Measurements from ENCODE around the gene TAF9.

TAF9 gene

DNA sequence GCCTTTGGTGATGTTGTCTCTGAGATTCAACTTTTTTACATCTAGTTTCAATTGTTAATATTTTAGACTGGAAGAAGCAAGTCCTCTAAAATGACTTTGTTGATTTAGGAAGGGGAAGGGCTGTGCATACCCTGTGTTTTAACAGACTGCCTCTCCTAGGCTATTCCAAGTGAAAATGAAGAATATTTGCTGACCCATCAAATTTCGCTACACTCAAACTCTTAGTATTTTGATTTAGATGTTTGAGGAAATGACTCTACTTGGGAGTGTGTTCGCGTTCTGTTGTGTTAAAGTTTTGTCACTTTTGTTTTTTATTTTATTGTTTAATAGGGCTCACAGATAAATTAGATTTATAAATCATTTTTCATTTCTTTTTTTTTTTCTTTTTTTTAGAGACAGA is 49.2 kb upstream of the TAF9 start:
- POLR2A ChIA-PET, result interaction anchor here (0.6 kb wide), 1 partner anchor 24 kb away, joined by 3 read pairs; no protein-coding TSS in a partner anchor
- Histone ChIP-seq H3K27ac (ENCODE audit: extremely low read depth, low read depth, low read length) (no peak overlapping the region), H3K4me3 (ENCODE audit: low read depth, low read length) (no peak overlapping the region), H3K9me3 (ENCODE audit: control insufficient read depth, insufficient read depth, low read depth, low read length) (no peaks in the 10 kb centered on the region), H3K36me3 (ENCODE audit: control insufficient read depth in 2 of 2, insufficient read depth in 1 of 2, low read length in 2 of 2) (peaks cover under 1 to 34% of the 10 kb centered on the region in 2 experiments; a peak in 2 of 3 replicates), H3K4me1 (ENCODE audit: control insufficient read depth, insufficient read depth, low read length) (no peaks in the 10 kb centered on the region; the same call in 1 of the 2 replicates)
- CTCF ChIA-PET, result no interaction called here
- TF ChIP-seq ZNF76 (tag by site-specific recombination; IDR thresholded peaks at IDR 0.05; ENCODE audit: borderline replicate concordance, low read depth) (no peak), ZNF660 (tag by site-specific recombination; IDR thresholded peaks at IDR 0.05) (no peak), GLIS1 (tag by site-specific recombination; IDR thresholded peaks at IDR 0.05) (no peak), ZNF585B (tag by site-specific recombination; IDR thresholded peaks at IDR 0.05) (no peak), FEZF1 (tag by site-specific recombination; IDR thresholded peaks at IDR 0.05) (no peak), ZNF843 (tag by site-specific recombination; IDR thresholded peaks at IDR 0.05) (no peak)
- TF ChIP-seq, protein P1, sequence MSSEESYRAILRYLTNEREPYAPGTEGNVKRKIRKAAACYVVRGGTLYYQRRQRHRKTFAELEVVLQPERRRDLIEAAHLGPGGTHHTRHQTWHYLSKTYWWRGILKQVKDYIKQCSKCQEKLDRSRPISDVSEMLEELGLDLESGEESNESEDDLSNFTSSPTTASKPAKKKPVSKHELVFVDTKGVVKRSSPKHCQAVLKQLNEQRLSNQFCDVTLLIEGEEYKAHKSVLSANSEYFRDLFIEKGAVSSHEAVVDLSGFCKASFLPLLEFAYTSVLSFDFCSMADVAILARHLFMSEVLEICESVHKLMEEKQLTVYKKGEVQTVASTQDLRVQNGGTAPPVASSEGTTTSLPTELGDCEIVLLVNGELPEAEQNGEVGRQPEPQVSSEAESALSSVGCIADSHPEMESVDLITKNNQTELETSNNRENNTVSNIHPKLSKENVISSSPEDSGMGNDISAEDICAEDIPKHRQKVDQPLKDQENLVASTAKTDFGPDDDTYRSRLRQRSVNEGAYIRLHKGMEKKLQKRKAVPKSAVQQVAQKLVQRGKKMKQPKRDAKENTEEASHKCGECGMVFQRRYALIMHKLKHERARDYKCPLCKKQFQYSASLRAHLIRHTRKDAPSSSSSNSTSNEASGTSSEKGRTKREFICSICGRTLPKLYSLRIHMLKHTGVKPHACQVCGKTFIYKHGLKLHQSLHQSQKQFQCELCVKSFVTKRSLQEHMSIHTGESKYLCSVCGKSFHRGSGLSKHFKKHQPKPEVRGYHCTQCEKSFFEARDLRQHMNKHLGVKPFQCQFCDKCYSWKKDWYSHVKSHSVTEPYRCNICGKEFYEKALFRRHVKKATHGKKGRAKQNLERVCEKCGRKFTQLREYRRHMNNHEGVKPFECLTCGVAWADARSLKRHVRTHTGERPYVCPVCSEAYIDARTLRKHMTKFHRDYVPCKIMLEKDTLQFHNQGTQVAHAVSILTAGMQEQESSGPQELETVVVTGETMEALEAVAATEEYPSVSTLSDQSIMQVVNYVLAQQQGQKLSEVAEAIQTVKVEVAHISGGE (tag by site-specific recombination; conservative IDR thresholded peaks at IDR 0.05; ENCODE audit: low read depth), result no peak
- TF ChIP-seq, protein P2, sequence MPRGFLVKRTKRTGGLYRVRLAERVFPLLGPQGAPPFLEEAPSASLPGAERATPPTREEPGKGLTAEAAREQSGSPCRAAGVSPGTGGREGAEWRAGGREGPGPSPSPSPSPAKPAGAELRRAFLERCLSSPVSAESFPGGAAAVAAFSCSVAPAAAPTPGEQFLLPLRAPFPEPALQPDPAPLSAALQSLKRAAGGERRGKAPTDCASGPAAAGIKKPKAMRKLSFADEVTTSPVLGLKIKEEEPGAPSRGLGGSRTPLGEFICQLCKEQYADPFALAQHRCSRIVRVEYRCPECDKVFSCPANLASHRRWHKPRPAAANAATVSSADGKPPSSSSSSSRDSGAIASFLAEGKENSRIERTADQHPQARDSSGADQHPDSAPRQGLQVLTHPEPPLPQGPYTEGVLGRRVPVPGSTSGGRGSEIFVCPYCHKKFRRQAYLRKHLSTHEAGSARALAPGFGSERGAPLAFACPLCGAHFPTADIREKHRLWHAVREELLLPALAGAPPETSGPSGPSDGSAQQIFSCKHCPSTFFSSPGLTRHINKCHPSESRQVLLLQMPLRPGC (tag by site-specific recombination; IDR thresholded peaks at IDR 0.05), result no peak
- TF ChIP-seq, protein P3, sequence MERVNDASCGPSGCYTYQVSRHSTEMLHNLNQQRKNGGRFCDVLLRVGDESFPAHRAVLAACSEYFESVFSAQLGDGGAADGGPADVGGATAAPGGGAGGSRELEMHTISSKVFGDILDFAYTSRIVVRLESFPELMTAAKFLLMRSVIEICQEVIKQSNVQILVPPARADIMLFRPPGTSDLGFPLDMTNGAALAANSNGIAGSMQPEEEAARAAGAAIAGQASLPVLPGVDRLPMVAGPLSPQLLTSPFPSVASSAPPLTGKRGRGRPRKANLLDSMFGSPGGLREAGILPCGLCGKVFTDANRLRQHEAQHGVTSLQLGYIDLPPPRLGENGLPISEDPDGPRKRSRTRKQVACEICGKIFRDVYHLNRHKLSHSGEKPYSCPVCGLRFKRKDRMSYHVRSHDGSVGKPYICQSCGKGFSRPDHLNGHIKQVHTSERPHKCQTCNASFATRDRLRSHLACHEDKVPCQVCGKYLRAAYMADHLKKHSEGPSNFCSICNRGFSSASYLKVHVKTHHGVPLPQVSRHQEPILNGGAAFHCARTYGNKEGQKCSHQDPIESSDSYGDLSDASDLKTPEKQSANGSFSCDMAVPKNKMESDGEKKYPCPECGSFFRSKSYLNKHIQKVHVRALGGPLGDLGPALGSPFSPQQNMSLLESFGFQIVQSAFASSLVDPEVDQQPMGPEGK (tag by site-specific recombination; IDR thresholded peaks at IDR 0.05), result no peak

DNA sequence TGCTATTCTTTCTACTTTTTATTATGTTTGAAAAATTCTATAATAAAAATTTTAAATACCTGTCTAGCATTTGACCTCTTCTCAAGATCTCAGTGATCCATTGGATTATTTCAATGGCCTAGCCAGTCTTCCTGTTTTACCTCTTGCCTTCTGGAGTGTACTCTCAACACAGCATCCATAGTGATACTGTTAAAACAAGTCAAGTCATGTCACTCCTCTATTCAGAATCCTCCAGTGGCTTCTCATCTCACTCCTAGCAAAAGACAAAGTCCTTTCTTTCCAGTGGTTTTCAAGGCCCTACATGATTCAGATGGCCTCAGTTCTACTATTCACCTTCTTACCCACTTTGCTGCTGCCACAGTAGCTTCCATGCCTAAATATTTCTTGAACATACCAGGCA is 47.4 kb upstream of the TAF9 start:
- Histone ChIP-seq H3K4me1 (ENCODE audit: control insufficient read depth, insufficient read depth, low read length) (no peaks in the 10 kb centered on the region; the same call in 1 of the 2 replicates), H3K36me3 (ENCODE audit: control insufficient read depth in 2 of 2, insufficient read depth in 1 of 2, low read length in 2 of 2) (peaks cover 7 to 43% of the 10 kb centered on the region in 2 experiments; a peak in 2 of 3 replicates), H3K4me3 (ENCODE audit: low read depth, low read length) (no peak overlapping the region), H3K9me3 (ENCODE audit: control insufficient read depth, insufficient read depth, low read depth, low read length) (no peaks in the 10 kb centered on the region), H3K27ac (ENCODE audit: extremely low read depth, low read depth, low read length) (no peak overlapping the region)
- CTCF ChIA-PET, result interaction anchor here (0.5 kb wide), 1 partner anchor 74 kb away, joined by 3 read pairs; no protein-coding TSS in a partner anchor
- POLR2A ChIA-PET, result no interaction called here
- TF ChIP-seq, protein P4, sequence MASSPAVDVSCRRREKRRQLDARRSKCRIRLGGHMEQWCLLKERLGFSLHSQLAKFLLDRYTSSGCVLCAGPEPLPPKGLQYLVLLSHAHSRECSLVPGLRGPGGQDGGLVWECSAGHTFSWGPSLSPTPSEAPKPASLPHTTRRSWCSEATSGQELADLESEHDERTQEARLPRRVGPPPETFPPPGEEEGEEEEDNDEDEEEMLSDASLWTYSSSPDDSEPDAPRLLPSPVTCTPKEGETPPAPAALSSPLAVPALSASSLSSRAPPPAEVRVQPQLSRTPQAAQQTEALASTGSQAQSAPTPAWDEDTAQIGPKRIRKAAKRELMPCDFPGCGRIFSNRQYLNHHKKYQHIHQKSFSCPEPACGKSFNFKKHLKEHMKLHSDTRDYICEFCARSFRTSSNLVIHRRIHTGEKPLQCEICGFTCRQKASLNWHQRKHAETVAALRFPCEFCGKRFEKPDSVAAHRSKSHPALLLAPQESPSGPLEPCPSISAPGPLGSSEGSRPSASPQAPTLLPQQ (tag by site-specific recombination; IDR thresholded peaks at IDR 0.05), result no peak
- TF ChIP-seq ZIC2 (tag by site-specific recombination; IDR thresholded peaks at IDR 0.05), result no peak
- TF ChIP-seq ZNF132 (tag by site-specific recombination; IDR thresholded peaks at IDR 0.05; ENCODE audit: borderline replicate concordance), result no peak
- TF ChIP-seq ZNF658 (tag by site-specific recombination; IDR thresholded peaks at IDR 0.05), result no peak
- no peak for TF ChIP-seq ZNF37A (tag by site-specific recombination; IDR thresholded peaks at IDR 0.05)
- TF ChIP-seq ZSCAN23 (tag by site-specific recombination; IDR thresholded peaks at IDR 0.05), result no peak
- TF ChIP-seq ZNF600 (tag by site-specific recombination; IDR thresholded peaks at IDR 0.05), result no peak
- TF ChIP-seq ZNF596 (tag by site-specific recombination; IDR thresholded peaks at IDR 0.05), result no peak
- no peak for TF ChIP-seq ZNF843 (tag by site-specific recombination; IDR thresholded peaks at IDR 0.05)
- no peak for TF ChIP-seq ZBTB21 (tag by site-specific recombination; IDR thresholded peaks at IDR 0.05)
- TF ChIP-seq ZNF621 (tag by site-specific recombination; IDR thresholded peaks at IDR 0.05), result no peak
- no peak for TF ChIP-seq ZNF837 (tag by site-specific recombination; IDR thresholded peaks at IDR 0.05)
- TF ChIP-seq ZNF426 (tag by site-specific recombination; IDR thresholded peaks at IDR 0.05), result no peak
- TF ChIP-seq, protein P5, sequence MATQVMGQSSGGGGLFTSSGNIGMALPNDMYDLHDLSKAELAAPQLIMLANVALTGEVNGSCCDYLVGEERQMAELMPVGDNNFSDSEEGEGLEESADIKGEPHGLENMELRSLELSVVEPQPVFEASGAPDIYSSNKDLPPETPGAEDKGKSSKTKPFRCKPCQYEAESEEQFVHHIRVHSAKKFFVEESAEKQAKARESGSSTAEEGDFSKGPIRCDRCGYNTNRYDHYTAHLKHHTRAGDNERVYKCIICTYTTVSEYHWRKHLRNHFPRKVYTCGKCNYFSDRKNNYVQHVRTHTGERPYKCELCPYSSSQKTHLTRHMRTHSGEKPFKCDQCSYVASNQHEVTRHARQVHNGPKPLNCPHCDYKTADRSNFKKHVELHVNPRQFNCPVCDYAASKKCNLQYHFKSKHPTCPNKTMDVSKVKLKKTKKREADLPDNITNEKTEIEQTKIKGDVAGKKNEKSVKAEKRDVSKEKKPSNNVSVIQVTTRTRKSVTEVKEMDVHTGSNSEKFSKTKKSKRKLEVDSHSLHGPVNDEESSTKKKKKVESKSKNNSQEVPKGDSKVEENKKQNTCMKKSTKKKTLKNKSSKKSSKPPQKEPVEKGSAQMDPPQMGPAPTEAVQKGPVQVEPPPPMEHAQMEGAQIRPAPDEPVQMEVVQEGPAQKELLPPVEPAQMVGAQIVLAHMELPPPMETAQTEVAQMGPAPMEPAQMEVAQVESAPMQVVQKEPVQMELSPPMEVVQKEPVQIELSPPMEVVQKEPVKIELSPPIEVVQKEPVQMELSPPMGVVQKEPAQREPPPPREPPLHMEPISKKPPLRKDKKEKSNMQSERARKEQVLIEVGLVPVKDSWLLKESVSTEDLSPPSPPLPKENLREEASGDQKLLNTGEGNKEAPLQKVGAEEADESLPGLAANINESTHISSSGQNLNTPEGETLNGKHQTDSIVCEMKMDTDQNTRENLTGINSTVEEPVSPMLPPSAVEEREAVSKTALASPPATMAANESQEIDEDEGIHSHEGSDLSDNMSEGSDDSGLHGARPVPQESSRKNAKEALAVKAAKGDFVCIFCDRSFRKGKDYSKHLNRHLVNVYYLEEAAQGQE (tag by site-specific recombination; IDR thresholded peaks at IDR 0.05), result no peak

Data from HEK293 (cell line).